GM12874 (cell line): ENCODE results near the gene KIF2C.

Experiments used
- TF ChIP-seq, protein P1 (sequence below): IDR thresholded peaks from 2 replicates; pipeline ENCODE4 v1.5.1; 2011; ENCODE audit warnings: low read depth, mild to moderate bottlenecking, control low read depth, low read length, moderate library complexity; ENCODE audit not compliant: insufficient read depth

The KIF2C gene

DNA sequence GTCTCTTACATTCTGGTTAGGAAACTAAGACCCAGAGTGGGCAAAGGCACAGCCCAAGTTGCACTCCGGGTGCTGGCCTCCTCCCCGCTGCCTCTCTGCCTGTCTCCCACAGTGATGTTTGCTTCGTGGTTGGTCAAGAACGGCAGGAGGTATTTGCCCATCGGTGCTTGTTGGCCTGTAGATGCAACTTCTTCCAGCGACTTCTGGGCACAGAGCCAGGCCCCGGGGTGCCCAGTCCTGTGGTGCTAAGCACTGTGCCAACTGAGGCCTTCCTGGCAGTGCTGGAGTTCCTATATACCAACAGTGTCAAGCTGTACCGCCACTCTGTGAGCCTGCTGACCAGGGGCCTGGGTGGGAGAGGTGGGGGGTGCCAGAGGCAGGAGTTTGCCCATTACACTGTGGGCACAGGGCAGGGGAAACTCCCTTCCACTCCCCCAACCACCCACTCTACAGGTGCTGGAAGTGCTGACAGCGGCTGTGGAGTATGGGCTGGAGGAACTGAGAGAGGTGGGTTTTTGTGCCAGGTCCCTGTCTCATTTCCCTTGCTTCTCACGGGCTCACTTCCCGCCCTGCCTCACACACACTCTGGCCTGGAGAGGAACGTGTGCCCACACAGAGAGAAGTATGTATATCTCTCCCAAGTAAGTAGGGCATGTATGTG is 70.6 kb downstream of the KIF2C start:
- TF ChIP-seq, protein P1, sequence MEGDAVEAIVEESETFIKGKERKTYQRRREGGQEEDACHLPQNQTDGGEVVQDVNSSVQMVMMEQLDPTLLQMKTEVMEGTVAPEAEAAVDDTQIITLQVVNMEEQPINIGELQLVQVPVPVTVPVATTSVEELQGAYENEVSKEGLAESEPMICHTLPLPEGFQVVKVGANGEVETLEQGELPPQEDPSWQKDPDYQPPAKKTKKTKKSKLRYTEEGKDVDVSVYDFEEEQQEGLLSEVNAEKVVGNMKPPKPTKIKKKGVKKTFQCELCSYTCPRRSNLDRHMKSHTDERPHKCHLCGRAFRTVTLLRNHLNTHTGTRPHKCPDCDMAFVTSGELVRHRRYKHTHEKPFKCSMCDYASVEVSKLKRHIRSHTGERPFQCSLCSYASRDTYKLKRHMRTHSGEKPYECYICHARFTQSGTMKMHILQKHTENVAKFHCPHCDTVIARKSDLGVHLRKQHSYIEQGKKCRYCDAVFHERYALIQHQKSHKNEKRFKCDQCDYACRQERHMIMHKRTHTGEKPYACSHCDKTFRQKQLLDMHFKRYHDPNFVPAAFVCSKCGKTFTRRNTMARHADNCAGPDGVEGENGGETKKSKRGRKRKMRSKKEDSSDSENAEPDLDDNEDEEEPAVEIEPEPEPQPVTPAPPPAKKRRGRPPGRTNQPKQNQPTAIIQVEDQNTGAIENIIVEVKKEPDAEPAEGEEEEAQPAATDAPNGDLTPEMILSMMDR: no peak

DNA sequence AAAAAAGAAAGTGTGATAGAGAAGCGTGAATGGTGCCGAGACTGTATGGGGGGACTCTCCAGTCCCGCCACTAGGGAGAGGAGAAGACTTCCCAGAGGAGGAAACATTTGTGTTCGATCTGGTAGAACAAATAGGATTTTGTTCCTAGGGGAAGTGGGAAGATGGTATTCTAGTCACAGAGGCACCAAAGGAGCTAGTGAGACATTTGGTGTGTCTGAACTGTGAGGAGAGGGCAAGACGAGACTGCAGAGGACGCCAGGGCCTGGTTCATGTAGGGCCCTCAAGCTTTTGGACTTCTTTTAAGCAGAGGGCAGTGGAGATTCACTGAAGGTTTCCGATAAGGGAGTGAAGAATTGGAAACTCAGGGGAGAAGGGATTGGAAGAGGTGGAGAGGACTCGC is 71.6 kb downstream of the KIF2C start:
- TF ChIP-seq, protein P1: no peak

DNA sequence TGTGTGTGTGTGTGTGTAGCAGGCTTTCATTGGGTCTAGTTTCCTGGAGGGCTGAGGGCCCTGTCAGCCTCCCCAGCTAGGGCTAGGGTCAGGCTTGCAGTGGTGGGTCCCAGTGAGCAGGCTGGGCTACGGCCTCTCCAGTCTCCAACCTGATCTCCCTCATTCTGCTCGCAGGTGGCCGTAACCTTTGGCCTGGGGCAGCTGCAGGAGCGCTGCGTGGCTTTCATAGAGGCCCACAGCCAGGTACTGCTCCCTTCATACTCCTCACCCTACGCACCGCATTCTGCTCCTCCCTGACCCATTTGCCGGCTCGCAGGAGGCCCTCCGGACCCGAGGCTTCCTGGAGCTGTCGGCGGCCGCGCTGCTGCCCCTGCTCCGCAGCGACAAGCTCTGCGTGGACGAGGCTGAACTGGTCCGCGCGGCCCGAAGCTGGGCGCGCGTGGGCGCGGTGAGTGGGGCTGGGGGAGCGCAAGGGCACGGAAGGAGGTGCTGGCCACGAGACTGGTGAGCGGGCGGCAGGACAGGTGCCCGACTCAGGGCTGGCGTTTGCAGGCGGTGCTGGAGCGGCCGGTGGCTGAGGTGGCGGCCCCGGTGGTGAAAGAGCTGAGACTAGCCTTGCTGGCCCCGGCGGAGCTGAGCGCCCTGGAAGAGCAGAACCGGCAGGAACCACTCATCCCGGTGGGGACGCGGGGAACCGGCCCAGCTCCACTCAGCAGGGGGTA is 73.3 kb downstream of the KIF2C start:
- TF ChIP-seq, protein P1: no peak

DNA sequence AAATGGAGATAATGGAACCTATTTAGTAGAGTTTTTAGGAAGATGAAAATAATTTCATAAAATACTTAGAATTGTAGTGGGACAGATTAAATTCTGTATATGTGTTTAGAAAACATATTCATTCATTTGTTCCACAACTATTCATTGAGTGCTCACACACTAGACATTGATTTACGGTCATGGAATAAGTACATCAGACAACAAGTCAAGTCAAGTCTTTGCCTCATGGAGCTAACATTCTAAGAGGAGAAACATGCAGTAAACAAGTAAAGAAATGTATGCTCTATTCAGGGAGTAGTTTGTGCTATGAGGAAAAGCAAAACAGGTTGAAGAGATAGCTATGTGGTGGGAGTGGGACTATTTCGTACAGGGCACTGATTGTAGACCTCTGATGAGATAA is 77.7 kb downstream of the KIF2C start:
- TF ChIP-seq, protein P1: no peak
